NCI-H2107 treated with DMSO at 0.1 percent for 48 hours (cell line): ENCODE results near the gene RIPOR2.
"Not testable (repeated sequence)": the region's sequence is repeated elsewhere in the genome, so short reads cannot be mapped to it uniquely, and the experiment has no call there.

Experiments used
- DNase-seq: peaks from one replicate; lab custom pipeline; 2025; ENCODE audit not compliant: unreplicated experiment; lab: John Stamatoyannopoulos, UW

Gene RIPOR2

GRCh38 chr6:24926192-24926591 lies 9.6 kb downstream of the RIPOR2 start:
- DNase-seq: no peak

DNA sequence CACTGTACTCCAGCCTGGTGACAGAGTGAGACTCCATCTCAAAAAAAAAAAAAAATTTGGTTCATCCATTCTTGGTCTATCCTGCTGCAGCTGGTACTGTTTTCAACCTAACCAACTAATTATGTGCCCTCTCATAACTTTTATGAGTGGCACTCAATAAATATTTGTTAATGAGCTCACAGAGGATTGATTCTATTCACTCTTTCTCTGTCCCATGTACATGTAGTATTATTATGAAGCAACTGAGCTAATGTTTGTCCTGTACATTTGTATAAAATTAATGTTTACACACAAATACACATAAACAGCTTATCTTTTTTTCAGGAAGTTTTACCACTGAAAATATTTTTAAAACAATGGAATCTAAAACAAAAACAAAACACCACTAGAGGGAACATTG lies 10.1 kb downstream of the RIPOR2 start:
- no peak for DNase-seq

GRCh38 chr6:24924580-24925356 lies 11.0 kb downstream of the RIPOR2 start:
- DNase-seq: no peak

- no peak for DNase-seq
Observed at GRCh38 chr6:24923885-24924401, 11.8 kb downstream of the RIPOR2 start.

DNA sequence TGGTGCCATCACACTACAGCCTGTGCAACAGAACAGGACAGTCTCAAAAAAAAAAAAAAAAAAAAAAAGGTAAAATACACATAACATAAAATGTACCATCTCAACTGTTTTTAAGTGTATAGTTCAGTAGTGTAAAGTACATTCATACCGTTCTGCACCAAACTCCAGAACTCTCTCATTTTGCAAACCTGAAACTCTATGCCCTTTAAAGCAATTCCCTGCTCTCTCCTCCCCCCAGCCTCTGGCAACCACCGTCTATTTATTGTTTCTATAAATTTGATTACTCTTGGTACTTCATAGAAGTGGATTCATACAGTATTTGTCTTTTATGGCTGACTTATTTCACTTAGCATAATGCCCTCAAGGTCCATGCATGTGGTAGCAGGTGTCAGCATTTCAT lies 12.9 kb downstream of the RIPOR2 start:
- no peak for DNase-seq

DNA sequence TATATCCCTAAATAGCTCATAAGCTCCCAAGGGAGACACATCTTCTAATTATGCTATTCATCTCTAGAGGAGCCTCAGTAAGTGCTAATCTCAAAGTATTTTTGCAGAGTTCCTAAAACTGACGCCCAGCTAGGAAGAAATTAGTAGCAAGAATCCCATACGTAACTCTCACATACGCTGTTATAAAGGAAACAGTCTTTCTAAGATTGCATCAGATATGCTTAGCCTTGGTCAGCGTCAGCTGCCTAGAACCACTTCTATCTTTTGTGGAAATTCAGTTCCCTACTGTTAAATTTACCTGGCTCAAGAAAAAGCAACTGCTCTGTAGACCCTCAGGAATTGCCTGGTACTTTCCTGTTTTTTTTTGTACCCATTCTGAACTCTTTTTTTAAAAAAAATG lies 13.6 kb downstream of the RIPOR2 start:
- no peak for DNase-seq

- DNase-seq: no peak
Observed at GRCh38 chr6:24920136-24920535, 15.6 kb downstream of the RIPOR2 start.

GRCh38 chr6:24919056-24919892 lies 16.5 kb downstream of the RIPOR2 start:
- peak; percentile 57 for DNase-seq

- peak; percentile 32 for DNase-seq
Observed at GRCh38 chr6:24918641-24919055, 17.1 kb downstream of the RIPOR2 start.

GRCh38 chr6:24916496-24916895 lies 19.3 kb downstream of the RIPOR2 start:
- DNase-seq: no peak

- no peak for DNase-seq
Observed at GRCh38 chr6:24915641-24916040, 20.1 kb downstream of the RIPOR2 start.

DNA sequence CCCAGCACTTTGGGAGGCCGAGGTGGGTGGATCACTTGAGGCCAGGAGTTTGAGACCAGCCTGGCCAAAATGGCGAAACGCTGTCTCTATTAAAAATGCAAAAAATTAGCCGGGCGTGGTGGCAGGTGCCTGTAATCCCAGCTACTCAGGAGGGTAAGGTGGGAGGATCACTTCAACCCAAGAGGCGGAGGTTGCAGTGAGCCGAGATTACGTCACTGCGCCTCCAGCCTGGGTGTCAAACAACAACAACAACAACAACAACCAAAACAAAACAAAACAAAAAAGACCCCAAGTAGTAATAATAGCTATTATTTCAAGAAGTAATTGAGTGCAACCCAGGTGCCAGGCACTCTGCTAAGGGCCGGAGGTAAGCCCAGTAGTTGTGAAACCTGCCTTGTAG lies 21.7 kb downstream of the RIPOR2 start:
- not testable (repeated sequence) for DNase-seq

- no peak for DNase-seq
Observed at GRCh38 chr6:24911796-24912382, 23.9 kb downstream of the RIPOR2 start.

DNA sequence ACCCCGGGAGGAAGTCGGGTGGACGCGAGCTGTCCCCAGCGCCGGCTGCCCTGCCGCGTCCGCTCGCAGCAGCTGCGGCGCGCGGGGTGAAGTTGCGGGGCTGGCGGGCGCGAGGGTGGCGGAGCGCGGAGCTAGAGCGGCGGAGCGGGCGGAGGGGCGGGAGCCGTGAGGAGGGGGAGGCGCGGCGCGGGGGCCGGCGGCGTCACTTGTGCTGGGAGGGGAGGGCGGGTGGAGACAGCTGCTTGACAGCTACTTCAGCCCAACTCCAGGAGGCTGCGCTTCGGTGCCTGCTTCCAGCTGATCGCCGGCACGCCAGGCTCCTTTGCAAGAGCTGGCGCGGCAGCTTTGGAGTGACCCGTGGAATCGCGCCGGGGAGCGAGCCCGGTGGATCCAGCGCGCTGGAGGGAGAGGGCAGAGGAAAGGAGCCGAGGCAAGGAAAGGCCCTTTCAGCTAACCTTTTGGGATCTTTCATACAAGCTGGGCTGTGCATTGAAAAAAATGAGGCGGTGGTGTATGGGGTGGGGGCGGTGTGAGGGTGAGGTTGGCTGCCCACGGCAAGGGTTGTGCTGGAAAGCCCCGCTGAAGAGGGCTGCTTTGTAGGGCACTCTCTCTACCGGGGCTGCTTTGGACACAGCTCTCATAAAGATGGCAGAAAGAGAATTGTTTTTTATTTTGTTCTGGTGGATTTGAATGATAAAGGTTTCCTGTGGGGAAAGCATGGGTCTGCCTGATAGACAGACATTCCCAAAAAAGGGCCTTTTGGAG lies 24.6 kb downstream of the RIPOR2 start:
- DNase-seq: no peak

DNA sequence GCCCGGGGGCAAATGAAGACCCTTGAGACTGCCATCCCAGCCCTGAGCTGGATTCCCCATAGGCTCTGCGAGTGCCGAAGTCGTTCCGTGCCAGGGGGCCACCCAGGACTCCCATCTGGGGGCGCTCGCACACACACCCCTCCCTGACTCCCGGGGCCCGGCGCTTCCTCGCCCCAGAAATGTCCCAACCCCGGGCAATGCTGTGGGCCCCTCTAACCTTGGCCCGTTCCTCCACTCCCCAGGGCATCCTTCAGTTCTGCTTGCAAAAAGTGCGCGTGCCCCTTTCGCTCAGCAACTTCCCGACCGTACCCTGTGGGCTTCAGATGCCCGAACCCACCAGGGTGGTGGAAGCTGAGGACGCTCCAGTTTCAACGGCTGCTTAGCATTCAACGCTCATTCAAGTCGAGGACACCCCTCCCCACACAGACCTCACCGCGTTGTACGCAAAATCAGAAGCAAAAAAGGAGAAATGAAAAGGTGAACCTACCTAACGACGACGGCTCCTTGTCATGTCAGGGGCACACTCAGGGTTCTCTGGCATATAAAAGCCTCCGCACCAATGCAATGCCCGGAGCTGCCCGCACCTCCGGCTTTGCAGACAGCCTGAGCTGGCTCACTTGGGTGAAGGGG lies 25.3 kb downstream of the RIPOR2 start:
- DNase-seq: no peak

- DNase-seq: no peak
Observed at GRCh38 chr6:24909241-24910216, 26.2 kb downstream of the RIPOR2 start.

- no peak for DNase-seq
Observed at GRCh38 chr6:24908650-24909035, 27.1 kb downstream of the RIPOR2 start.

DNA sequence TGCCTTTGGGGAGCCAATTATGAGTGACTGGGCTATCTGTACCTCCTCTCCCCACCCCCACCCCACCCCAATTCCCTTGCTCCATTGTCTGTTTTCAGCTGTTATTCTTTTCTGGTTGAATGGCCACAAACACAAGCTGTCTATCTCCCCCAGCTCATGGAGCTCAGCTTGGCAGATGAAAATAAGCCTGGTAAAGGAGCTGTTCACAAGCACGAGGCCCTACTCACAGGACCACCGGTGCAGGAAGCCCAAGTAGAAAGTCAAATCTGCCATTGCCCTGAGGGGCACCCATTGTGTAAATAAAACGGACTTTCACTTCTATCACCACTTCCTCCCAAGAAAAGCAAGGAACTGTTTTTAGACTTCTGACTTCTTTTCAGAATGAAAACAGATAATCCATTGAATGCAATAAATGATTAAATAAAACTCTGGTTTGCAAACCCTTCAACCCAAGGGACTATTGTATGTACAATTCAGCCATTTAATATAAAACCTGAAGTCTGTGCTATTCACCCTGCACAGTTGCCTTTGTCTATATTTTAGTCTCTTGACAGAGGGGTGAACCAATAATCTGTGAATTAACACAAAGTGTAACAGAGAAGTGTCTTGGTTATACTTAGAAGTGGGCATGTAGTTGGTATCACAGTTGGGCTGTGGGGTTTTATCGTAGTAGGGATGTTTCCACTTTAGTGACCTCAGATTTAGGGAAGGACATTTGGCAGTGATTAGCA lies 27.7 kb downstream of the RIPOR2 start:
- no peak for DNase-seq

- DNase-seq: no peak
Observed at GRCh38 chr6:24906314-24906713, 29.4 kb downstream of the RIPOR2 start.
